CD4-positive, CD25-positive, alpha-beta regulatory T cell (primary cell): Measurements from ENCODE around the gene PLCB1. TPM values are rescaled to one million over a fixed set of nuclear protein-coding genes. Genes with fewer than 3 reads are reported as not detected.

ENCODE experiments used
- ATAC-seq, 2 donors: fragments of 150-1000 bp; cut with Tn5 transposase; one replicate each; pipeline ENCODE4 v1.10.0; 2021; ENCODE audit warnings: low read depth in 2 of 2, moderate number of reproducible peaks in 2 of 2, moderate library complexity in 1 of 2
- DNase-seq, 3 donors: peaks; one replicate each; pipeline versions ENCODE4 v3.0.0 to v3.0.0-alpha.2; 2012 to 2022; ENCODE audit warnings: mixed read lengths in 1 of 3
- H3K27ac ChIP-seq: one replicate; pipeline ENCODE4 v1.7.0; 2013; ENCODE audit warnings: mild to moderate bottlenecking, low read length; ENCODE audit not compliant: insufficient read depth, poor library complexity, severe bottlenecking
- H3K27me3 ChIP-seq: one replicate; pipeline ENCODE4 v1.7.0; 2013; ENCODE audit warnings: low read length; ENCODE audit not compliant: control insufficient read depth, insufficient read depth
- H3K36me3 ChIP-seq: one replicate; pipeline ENCODE4 v1.7.0; 2013; ENCODE audit warnings: mild to moderate bottlenecking, low read length, moderate library complexity; ENCODE audit not compliant: control insufficient read depth, insufficient read depth
- H3K4me1 ChIP-seq: 2 replicates; pipeline ENCODE4 v1.7.0; 2013; ENCODE audit warnings: mild to moderate bottlenecking, low read length; ENCODE audit not compliant: insufficient read depth, control insufficient read depth, poor library complexity, severe bottlenecking
- H3K4me3 ChIP-seq: one replicate; pipeline ENCODE4 v1.7.0; 2013; ENCODE audit warnings: low read depth, mild to moderate bottlenecking, low read length, moderate library complexity
- H3K9me3 ChIP-seq, 2 experiments: 1 replicate in 1 of 2; 2 replicates in 1 of 2; pipeline ENCODE4 v1.7.0; 2013; ENCODE audit warnings: low read length in 2 of 2, mild to moderate bottlenecking in 1 of 2, moderate library complexity in 1 of 2; ENCODE audit not compliant: control insufficient read depth in 2 of 2
- H3K27ac Mint-ChIP-seq, 3 donors: one replicate each; pipeline ENCODE4 v1.8.0; 2020 to 2022; ENCODE audit warnings: mild to moderate bottlenecking in 3 of 3, mixed read lengths in 3 of 3, moderate library complexity in 2 of 3
- H3K27me3 Mint-ChIP-seq: one replicate; pipeline ENCODE4 v1.8.0; 2022; ENCODE audit warnings: mild to moderate bottlenecking, mixed read lengths
- H3K36me3 Mint-ChIP-seq: one replicate; pipeline ENCODE4 v1.8.0; 2020; ENCODE audit warnings: mixed read lengths
- H3K4me1 Mint-ChIP-seq, 4 donors: one replicate each; pipeline ENCODE4 v1.8.0; 2020 to 2022; ENCODE audit warnings: mixed read lengths in 4 of 4, mild to moderate bottlenecking in 1 of 4
- H3K4me3 Mint-ChIP-seq, 4 donors: one replicate each; pipeline ENCODE4 v1.8.0; 2020 to 2022; ENCODE audit warnings: mild to moderate bottlenecking in 4 of 4, mixed read lengths in 4 of 4, moderate library complexity in 3 of 4
- H3K9me3 Mint-ChIP-seq, 7 donors: one replicate each; pipeline ENCODE4 v1.8.0; 2020 to 2022; ENCODE audit warnings: mixed read lengths in 7 of 7, mild to moderate bottlenecking in 3 of 7, moderate library complexity in 2 of 7
- polyA plus RNA-seq, 4 donors: library from polyadenylated mRNA; unstranded; fragments of 300-500 nt; fragmentation: Illumina TruSeq; gene quantifications; one replicate each; pipeline ENCODE4 v1.2.3, GENCODE V29; 2021
- total RNA-seq: library from RNA; stranded (reverse); gene quantifications from one replicate; pipeline ENCODE4 v1.2.3, GENCODE V29; 2022

Gene PLCB1
- total and polyA plus RNA-seq, 5 donors from 2014 or later, result 0.17 to 1.8 (median 0.44) TPM; not detected in 2

GRCh38 chr20:8476021-8476420 lies 344.0 kb downstream of the PLCB1 start:
- no peaks in the 10 kb centered on the region for H3K4me1 Mint-ChIP-seq
- H3K27ac ChIP-seq, result no peak overlapping the region

GRCh38 chr20:8480597-8480996 lies 348.5 kb downstream of the PLCB1 start:
- no peaks in the 10 kb centered on the region for H3K36me3 ChIP-seq
- no peak for ATAC-seq
- Mint-ChIP-seq H3K4me3 (no peak overlapping the region), H3K27me3 (no peaks in the 10 kb centered on the region), H3K9me3 (peaks cover 0 to 5% (median 0%) of the 10 kb centered on the region in 7 donors), H3K4me1 (no peaks in the 10 kb centered on the region), H3K36me3 (no peaks in the 10 kb centered on the region), H3K27ac (no peak overlapping the region)
- H3K27ac ChIP-seq, result no peak overlapping the region
- no peaks in the 10 kb centered on the region for H3K27me3 ChIP-seq
- H3K9me3 ChIP-seq, result no peaks in the 10 kb centered on the region
- no peak overlapping the region for H3K4me3 ChIP-seq
- no peaks in the 10 kb centered on the region for H3K4me1 ChIP-seq
- DNase-seq, result no peak

More at GRCh38 chr20:8476021-8476420, 344.0 kb downstream of the PLCB1 start:
- peaks cover 0 to 1% (median 0%) of the 10 kb centered on the region in 7 donors for H3K9me3 Mint-ChIP-seq
- no peak overlapping the region for H3K27ac Mint-ChIP-seq
- no peaks in the 10 kb centered on the region for H3K27me3 ChIP-seq
- ATAC-seq (no peak), DNase-seq (no peak)
- H3K9me3 ChIP-seq, result no peaks in the 10 kb centered on the region
- H3K4me1 ChIP-seq, result no peaks in the 10 kb centered on the region
- no peak overlapping the region for H3K4me3 ChIP-seq
- H3K36me3 Mint-ChIP-seq, result no peaks in the 10 kb centered on the region
- no peak overlapping the region for H3K4me3 Mint-ChIP-seq
- H3K36me3 ChIP-seq, result no peaks in the 10 kb centered on the region
- H3K27me3 Mint-ChIP-seq, result no peaks in the 10 kb centered on the region

- Mint-ChIP-seq H3K4me1 (no peaks in the 10 kb centered on the region), H3K36me3 (no peaks in the 10 kb centered on the region), H3K9me3 (peaks cover 0 to 9% (median 0%) of the 10 kb centered on the region in 7 donors), H3K27ac (no peak overlapping the region), H3K27me3 (no peaks in the 10 kb centered on the region), H3K4me3 (no peak overlapping the region)
- Histone ChIP-seq H3K4me3 (no peak overlapping the region), H3K9me3 (no peaks in the 10 kb centered on the region), H3K4me1 (no peaks in the 10 kb centered on the region), H3K27me3 (no peaks in the 10 kb centered on the region), H3K36me3 (no peaks in the 10 kb centered on the region), H3K27ac (no peak overlapping the region)
- DNase-seq (no peak), ATAC-seq (no peak)
Measured at GRCh38 chr20:8487696-8488095, 355.6 kb downstream of the PLCB1 start.

GRCh38 chr20:8489094-8489883 lies 357.2 kb downstream of the PLCB1 start:
- Mint-ChIP-seq H3K36me3 (no peaks in the 10 kb centered on the region), H3K4me3 (no peak overlapping the region), H3K27me3 (no peaks in the 10 kb centered on the region), H3K9me3 (peaks cover 0 to 9% (median 0%) of the 10 kb centered on the region in 7 donors), H3K27ac (no peak overlapping the region), H3K4me1 (no peaks in the 10 kb centered on the region)
- Histone ChIP-seq H3K36me3 (no peaks in the 10 kb centered on the region), H3K9me3 (no peaks in the 10 kb centered on the region), H3K4me1 (no peaks in the 10 kb centered on the region), H3K4me3 (no peak overlapping the region), H3K27ac (no peak overlapping the region), H3K27me3 (no peaks in the 10 kb centered on the region)
- DNase-seq (no peak), ATAC-seq (no peak)

- no peaks in the 10 kb centered on the region for H3K4me1 ChIP-seq
- no peaks in the 10 kb centered on the region for H3K27me3 Mint-ChIP-seq
- ATAC-seq, result no peak
Measured at GRCh38 chr20:8490076-8490830, 358.2 kb downstream of the PLCB1 start.

GRCh38 chr20:8492173-8492572 lies 360.1 kb downstream of the PLCB1 start:
- no peaks in the 10 kb centered on the region for H3K4me1 Mint-ChIP-seq
- H3K4me3 Mint-ChIP-seq, result no peak overlapping the region
- no peak overlapping the region for H3K4me3 ChIP-seq
- no peaks in the 10 kb centered on the region for H3K27me3 ChIP-seq
- ATAC-seq, result no peak
- H3K27ac Mint-ChIP-seq, result no peak overlapping the region
- H3K27me3 Mint-ChIP-seq, result no peaks in the 10 kb centered on the region
- H3K27ac ChIP-seq, result no peak overlapping the region
- no peaks in the 10 kb centered on the region for H3K36me3 Mint-ChIP-seq
- H3K9me3 Mint-ChIP-seq, result peaks cover 0 to 4% (median 0%) of the 10 kb centered on the region in 7 donors
- H3K36me3 ChIP-seq, result no peaks in the 10 kb centered on the region
- H3K4me1 ChIP-seq, result no peaks in the 10 kb centered on the region
- H3K9me3 ChIP-seq, result no peaks in the 10 kb centered on the region
- DNase-seq, result no peak

More at GRCh38 chr20:8490076-8490830, 358.2 kb downstream of the PLCB1 start:
- Histone ChIP-seq H3K27me3 (no peaks in the 10 kb centered on the region), H3K4me3 (no peak overlapping the region), H3K36me3 (no peaks in the 10 kb centered on the region), H3K27ac (no peak overlapping the region), H3K9me3 (no peaks in the 10 kb centered on the region)
- Mint-ChIP-seq H3K36me3 (no peaks in the 10 kb centered on the region), H3K27ac (no peak overlapping the region), H3K4me3 (no peak overlapping the region), H3K4me1 (no peaks in the 10 kb centered on the region), H3K9me3 (peaks cover 0 to 5% (median 0%) of the 10 kb centered on the region in 7 donors)
- no peak for DNase-seq

- H3K27ac ChIP-seq, result no peak overlapping the region
- H3K27me3 Mint-ChIP-seq, result no peaks in the 10 kb centered on the region
- no peak overlapping the region for H3K4me3 Mint-ChIP-seq
- H3K36me3 Mint-ChIP-seq, result no peaks in the 10 kb centered on the region
- ATAC-seq, result no peak
- no peaks in the 10 kb centered on the region for H3K36me3 ChIP-seq
- H3K4me3 ChIP-seq, result no peak overlapping the region
- peak overlapping the region in 1 of 3 donors; percentile 18 for H3K27ac Mint-ChIP-seq
- no peaks in the 10 kb centered on the region for H3K27me3 ChIP-seq
- H3K9me3 Mint-ChIP-seq, result peaks cover 0 to 4% (median 0%) of the 10 kb centered on the region in 7 donors
- DNase-seq, result no peak
- no peaks in the 10 kb centered on the region for H3K4me1 Mint-ChIP-seq
- no peaks in the 10 kb centered on the region for H3K9me3 ChIP-seq
- no peaks in the 10 kb centered on the region for H3K4me1 ChIP-seq
Measured at GRCh38 chr20:8498571-8498970, 366.5 kb downstream of the PLCB1 start.
